RWPE1 (cell line): ENCODE measurements around the gene NOP16.

Source experiments
- CTCF ChIA-PET: fragments of 350-600 bp; sonication (Branson Sonifier 250); formaldehyde crosslinking; extraction: SDS; loops from one replicate; lab custom pipeline; 2021; lab: Yijun Ruan, JAX
- POLR2A ChIA-PET: fragments of 400-600 bp; formaldehyde crosslinking; extraction: SDS; loops from one replicate; lab custom pipeline; 2020; ENCODE audit warnings: antibody characterized with exemption; ENCODE audit not compliant: low non-redundant PET; lab: Yijun Ruan, JAX
- DNase-seq: peaks from one replicate; pipeline ENCODE4 v3.0.0; 2012; ENCODE audit warnings: low spot score
- H3K27ac ChIP-seq: fragments of 450-650 bp; 2 replicates; pipeline ENCODE4 v1.5.1; 2017
- TF ChIP-seq, protein P1 (sequence below): fragments of 450-650 bp; conservative IDR thresholded peaks from 2 replicates; pipeline ENCODE4 v1.5.1; 2017; ENCODE audit warnings: low read depth, mild to moderate bottlenecking

NOP16 gene

DNA sequence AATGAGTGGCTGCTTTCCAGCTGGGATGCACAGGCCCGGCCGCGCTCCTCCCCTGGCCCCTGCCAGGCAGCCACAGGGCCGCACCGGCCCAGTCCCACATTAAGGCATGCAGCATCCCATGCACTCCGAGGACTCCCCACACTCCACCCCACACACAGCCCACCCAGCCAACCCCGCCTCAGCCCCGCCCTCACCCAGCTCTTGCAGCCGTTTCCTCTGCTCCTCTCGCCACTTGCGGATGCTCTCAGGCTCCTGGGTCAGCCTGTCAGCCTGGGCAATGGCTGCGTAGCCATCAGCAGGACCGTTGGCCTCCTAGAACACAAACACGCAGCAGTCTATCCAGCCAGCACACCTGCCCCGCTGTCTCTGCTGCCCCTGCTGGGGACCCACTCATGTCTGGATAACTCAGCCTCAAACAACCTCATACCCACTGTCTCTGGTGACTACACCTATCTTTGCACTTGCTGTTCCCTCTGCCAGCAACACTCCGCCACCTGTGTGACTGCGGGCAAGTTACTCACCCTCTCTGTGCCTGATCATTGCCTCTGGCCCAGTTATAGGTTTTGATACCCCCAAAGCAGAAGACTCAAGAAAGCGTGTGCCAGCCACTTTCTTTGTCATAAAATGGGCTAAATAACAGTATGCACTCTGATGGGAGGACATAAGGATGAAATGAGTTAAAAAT, 9.5 kb upstream of the NOP16 start:
- ChIA-PET POLR2A (no interaction called here), CTCF (no interaction called here)
- no peak for DNase-seq
- TF ChIP-seq, protein P1, sequence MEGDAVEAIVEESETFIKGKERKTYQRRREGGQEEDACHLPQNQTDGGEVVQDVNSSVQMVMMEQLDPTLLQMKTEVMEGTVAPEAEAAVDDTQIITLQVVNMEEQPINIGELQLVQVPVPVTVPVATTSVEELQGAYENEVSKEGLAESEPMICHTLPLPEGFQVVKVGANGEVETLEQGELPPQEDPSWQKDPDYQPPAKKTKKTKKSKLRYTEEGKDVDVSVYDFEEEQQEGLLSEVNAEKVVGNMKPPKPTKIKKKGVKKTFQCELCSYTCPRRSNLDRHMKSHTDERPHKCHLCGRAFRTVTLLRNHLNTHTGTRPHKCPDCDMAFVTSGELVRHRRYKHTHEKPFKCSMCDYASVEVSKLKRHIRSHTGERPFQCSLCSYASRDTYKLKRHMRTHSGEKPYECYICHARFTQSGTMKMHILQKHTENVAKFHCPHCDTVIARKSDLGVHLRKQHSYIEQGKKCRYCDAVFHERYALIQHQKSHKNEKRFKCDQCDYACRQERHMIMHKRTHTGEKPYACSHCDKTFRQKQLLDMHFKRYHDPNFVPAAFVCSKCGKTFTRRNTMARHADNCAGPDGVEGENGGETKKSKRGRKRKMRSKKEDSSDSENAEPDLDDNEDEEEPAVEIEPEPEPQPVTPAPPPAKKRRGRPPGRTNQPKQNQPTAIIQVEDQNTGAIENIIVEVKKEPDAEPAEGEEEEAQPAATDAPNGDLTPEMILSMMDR = no peak
- H3K27ac ChIP-seq = peak overlapping the region; percentile 99

DNA sequence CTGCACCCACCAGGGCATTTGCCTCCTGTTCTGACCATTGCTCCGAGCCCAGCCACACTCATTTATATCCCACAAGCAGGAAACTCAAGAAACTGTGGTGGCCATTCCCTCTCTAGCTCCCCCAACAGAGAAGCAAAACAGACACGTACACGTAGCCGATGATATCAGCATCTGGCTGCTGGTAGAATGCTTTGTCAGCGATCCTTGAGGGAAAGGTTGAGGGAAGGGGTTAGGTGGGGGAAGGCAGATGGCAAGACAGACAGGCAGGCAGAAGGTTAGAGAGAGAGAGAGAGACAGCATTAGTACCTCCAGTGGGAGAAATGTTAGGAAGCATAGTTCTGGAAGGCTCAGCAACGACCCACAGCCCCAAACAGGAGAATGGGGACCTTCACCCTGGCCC, 7.9 kb upstream of the NOP16 start:
- DNase-seq = no peak
- ChIA-PET CTCF (no interaction called here), POLR2A (interaction anchor here (0.6 kb wide), 1 partner anchor 101 kb away, joined by 4 read pairs; no protein-coding TSS in a partner anchor)
- peak overlapping the region; percentile 99 for H3K27ac ChIP-seq
- TF ChIP-seq, protein P1 = no peak

DNA sequence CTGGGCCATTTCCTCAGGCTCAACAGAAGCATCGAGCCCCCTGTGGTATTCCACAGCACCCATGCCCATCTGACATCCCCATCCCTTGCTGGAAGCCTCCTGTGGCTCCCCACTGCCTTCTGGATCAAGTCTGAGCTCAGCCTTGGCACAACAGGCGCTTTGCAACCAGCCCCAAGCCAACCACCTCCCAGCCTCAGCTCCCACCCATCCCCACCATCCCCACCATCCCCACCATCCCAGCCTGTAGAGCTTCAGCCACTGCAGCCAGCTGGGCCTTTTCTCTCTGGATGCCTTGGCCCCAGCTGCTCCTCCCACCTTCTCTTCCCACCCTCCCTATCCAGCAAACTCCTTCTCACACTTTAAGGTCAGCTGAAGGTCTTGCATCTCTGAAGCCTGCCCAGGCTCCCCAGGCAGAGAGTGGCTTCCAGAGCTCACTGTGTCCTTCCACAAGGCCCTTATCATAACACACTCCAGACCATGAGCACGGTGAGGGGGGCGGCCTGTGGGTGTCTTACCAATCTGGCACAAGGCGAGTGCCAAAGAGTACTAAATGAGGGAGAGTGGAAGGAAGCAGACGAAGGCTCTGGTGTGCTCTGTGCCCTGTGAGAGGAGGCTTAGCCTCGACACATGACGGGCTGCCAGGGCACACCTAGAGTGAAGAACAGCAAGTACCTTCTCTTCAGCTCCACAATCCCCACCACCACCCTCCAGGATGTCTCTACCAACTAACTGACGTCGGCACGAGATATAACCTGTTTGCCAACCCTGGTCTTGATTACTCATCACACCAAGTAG, 6.7 kb upstream of the NOP16 start:
- ChIA-PET CTCF (interaction anchor here (0.6 to 1.6 kb wide), 3 partner anchors 15 to 54 kb away, joined by 3 to 6 read pairs (median 4); partner anchors contain the start of gene CLTB), POLR2A (no interaction called here)
- no peak for DNase-seq
- TF ChIP-seq, protein P1 = no peak
- peak overlapping the region; percentile 99 for H3K27ac ChIP-seq

DNA sequence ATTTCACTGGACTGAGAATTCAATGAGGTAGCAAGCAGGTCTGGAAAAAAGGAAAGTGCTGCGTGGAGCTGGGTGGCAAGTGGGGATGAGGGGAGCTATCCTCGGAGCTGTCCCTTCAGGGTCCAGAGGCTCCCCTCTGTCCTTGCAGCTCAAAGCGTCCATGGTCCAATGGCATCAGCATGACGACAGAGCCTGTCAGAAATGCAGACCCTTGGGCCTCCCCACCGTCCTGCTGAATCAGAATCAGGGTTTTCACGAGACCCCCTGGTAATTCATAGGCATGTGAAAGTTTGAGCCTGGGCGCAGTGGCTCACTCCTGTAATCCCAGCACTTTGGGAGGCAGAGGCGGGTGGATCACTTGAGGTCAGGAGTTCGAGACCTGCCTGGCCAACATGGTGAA, 5.7 kb upstream of the NOP16 start:
- DNase-seq = no peak
- peak overlapping the region; percentile 99 for H3K27ac ChIP-seq
- ChIA-PET POLR2A (no interaction called here), CTCF (interaction anchor here (1.6 kb wide), 1 partner anchor 22 kb away, joined by 6 read pairs; the partner anchor contains the start of gene CLTB)
- TF ChIP-seq, protein P1 = no peak

DNA sequence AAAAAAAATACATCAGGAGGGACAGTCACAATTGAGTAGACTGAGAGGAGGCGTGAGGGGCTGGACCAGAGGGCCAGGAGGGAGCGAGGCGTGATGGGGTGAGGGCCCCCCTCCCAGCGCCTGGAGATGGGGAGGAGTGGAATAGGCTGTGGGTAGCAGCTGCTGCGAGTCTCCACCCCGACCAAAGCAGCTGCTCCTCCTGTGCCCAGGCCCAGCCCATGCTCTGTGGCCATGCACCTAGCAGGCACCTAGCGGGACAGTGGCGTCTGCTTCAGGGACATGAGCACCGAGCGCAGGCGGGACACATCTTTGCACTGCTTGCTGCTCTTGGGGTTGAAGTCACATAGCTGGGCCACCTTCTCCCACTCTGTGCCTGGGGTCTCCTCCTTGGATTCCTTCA, 4.1 kb upstream of the NOP16 start:
- ChIA-PET POLR2A (no interaction called here), CTCF (interaction anchor here (0.5 to 1.1 kb wide), 2 partner anchors 28 to 31 kb away, joined by 3 to 4 read pairs; partner anchors contain the start of gene KIAA1191)
- peak overlapping the region; percentile 99 for H3K27ac ChIP-seq
- DNase-seq = no peak
- TF ChIP-seq, protein P1 = no peak

DNA sequence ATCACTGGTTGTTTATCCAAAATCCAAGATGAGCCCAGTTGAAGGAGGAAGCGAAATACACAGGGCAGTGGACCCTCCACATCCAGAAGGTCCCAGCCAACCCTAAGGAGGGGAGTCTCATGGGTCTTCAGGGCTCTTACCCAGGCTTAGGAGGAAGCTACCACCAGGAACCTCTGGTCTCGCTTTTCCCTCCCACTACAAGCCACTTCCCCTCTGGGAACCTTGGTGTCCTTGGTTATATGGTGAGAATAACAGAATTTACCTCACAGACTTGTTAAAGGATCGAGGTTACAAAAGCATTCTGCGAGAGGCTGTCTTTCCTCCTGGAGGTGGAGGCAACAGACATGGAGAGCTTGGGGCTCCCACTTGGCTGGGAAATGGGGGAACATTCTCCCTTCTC, 3.6 kb upstream of the NOP16 start:
- TF ChIP-seq, protein P1 = no peak
- ChIA-PET POLR2A (no interaction called here), CTCF (interaction anchor here (0.6 to 1.1 kb wide), 4 partner anchors 22 to 631 kb away, joined by 3 read pairs; partner anchors contain the start of gene KIAA1191)
- no peak for DNase-seq
- H3K27ac ChIP-seq = peak overlapping the region; percentile 99
